ENCODE data around the gene PHACTR1. TPM values are rescaled to one million over a fixed set of nuclear protein-coding genes. Genes with fewer than 3 reads are reported as not detected.

PHACTR1 gene
- total RNA-seq, 1 experiment from 2014 or later: 4.1 TPM

- no peak for DNase-seq (ENCODE audit: low read depth)
Observed at GRCh38 chr6:12947967-12948366, 231.4 kb downstream of the PHACTR1 start.

DNA sequence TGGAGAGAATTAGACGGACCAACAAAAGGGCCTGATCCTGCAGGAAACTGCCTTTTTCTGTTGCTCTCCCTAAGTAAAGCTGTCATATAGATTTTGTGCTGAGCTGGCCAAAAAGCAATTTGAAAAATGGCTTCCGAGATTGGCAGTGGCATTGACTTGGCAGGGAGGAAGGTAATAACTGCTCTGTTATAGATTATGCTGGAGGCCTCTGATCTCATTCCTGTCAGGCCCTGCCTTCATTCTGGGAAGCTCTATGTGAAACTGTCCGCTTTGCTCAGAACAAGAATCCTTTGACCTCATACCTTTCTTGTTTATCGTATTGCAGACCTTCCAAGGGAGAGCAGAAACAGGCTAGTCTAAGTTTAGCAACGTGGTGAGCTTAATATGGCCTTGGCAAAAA, 234.4 kb downstream of the PHACTR1 start:
- DNase-seq (ENCODE audit: low read depth): no peak

GRCh38 chr6:12951415-12951814, 234.8 kb downstream of the PHACTR1 start:
- DNase-seq (ENCODE audit: low read depth): no peak

GRCh38 chr6:12952318-12952717, 235.8 kb downstream of the PHACTR1 start:
- no peak for DNase-seq (ENCODE audit: low read depth)

GRCh38 chr6:12955956-12956355, 239.4 kb downstream of the PHACTR1 start:
- no peak for DNase-seq (ENCODE audit: low read depth)

DNA sequence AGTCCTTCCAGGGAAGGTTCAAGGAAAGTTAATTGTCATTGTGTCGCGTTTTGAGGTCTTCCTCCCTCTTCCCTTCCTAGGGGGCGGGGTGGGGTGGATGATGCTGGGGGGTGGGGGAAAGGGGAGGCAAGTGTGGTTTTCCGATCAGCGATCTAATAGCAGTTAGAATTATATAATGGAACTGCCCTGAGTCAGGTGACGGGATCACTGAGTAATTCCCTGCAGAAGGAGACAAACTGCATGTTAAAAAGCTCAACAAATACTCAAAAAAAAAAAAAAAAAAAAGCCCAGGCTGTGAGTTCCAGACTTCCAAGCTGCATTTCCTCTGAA, 240.4 kb downstream of the PHACTR1 start:
- DNase-seq (ENCODE audit: low read depth): no peak

GRCh38 chr6:12957321-12958051, 240.9 kb downstream of the PHACTR1 start:
- peak; percentile 80 for DNase-seq (ENCODE audit: low read depth)

GRCh38 chr6:12958052-12958706, 241.6 kb downstream of the PHACTR1 start:
- DNase-seq (ENCODE audit: low read depth): peak; percentile 19

DNA sequence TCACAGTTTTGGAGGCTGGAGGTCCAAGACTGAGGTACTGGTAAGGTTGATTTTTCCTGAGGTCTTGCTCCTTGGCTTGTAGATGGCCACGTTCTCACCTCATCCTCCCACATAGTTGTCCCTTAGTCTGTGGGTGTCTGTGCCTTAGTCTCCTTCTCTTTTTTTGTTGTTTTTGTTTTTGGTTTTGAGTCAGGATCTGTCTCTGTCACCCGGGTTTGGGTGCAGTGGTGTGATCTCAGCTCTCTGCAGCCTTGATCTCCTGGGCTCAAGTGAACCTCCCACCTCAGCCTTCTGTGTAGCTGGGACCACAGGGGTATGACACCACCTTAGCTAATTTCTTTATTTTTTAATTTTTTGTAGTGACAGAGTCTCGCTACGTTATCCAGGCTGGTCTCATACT, 245.2 kb downstream of the PHACTR1 start:
- no peak for DNase-seq (ENCODE audit: low read depth)

DNA sequence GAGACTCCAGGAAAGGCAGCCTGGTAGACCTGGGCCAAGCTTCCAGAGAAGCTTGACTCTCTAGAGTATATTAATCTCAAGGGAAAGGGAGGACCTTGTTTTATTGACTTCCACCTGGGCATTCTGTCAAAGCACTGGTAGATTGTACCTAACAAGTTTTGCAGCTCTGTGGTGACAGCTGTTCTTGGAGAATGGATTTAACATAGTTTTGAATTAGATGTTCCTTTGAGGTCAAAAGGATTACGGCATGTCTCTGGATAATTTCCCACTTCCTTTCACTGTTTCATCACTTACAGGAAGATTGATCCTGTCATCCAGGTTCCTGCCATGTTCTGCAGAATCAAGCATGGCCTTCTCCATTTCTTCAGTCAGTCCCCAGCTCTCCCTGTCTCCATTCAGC, 246.0 kb downstream of the PHACTR1 start:
- peak; percentile 13 for DNase-seq (ENCODE audit: low read depth)

DNA sequence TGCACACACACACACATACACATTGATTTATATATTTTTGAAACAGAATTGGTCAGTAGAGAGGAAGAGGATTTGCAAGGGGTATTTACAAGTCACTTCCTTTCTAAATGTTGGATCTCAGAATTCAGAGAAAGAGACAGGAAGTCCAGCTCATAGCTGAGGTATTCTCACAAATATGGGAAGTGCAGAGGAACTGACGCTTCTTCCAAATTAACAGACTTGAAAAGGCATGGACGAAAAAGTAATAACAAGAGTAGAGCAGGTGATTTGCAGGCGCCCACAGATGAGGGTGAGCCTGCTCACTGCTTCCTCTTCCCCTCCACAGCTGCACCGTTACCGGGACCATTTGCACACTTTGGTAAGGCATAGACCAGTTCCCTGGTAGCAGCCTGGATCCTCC, 246.4 kb downstream of the PHACTR1 start:
- DNase-seq (ENCODE audit: low read depth): peak; percentile 53

- DNase-seq (ENCODE audit: low read depth): no peak
Observed at GRCh38 chr6:12963567-12963966, 247.0 kb downstream of the PHACTR1 start.

DNA sequence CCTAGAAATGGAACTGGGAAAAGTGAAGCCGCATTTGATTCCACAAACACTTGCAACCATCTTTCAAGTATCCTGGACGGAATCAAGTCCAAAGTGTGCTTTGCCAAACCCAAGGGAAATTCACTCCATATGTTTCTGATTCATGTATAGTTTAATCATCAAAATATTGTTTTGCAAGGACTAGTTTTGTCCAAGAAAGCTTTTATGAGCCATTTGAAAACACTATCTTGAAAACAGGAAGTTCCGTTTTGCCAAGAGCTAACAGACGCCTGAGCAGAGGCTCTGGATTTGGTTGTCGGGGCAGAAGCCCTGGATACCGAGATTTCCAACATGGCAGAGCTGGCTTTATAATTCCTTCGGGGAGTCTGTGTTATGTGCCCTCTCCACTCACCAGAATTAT, 251.1 kb downstream of the PHACTR1 start:
- no peak for DNase-seq (ENCODE audit: low read depth)

GRCh38 chr6:12968290-12968689, 251.7 kb downstream of the PHACTR1 start:
- no peak for DNase-seq (ENCODE audit: low read depth)

- DNase-seq (ENCODE audit: low read depth): no peak
Observed at GRCh38 chr6:12968839-12969558, 252.4 kb downstream of the PHACTR1 start.

DNA sequence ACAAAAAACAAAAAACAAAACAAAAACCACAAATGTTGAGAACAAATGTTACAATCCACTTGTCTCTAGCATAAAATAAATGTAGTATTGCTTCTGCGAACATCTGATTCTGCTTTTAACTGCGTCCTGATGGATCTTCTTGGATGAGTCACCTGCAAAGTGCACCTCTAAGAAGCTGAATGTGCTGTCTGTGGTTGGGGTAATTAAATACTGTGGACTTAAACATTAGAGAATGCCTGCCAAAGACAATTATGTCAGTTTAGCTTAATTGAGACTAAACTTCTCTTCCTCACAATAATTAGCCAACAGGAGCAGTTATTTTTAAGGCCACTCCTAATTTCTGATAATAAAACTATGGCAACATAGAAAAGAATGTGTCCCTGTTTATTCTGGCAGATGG, 253.4 kb downstream of the PHACTR1 start:
- no peak for DNase-seq (ENCODE audit: low read depth)

GRCh38 chr6:12973386-12973785, 256.8 kb downstream of the PHACTR1 start:
- DNase-seq (ENCODE audit: low read depth): no peak

DNA sequence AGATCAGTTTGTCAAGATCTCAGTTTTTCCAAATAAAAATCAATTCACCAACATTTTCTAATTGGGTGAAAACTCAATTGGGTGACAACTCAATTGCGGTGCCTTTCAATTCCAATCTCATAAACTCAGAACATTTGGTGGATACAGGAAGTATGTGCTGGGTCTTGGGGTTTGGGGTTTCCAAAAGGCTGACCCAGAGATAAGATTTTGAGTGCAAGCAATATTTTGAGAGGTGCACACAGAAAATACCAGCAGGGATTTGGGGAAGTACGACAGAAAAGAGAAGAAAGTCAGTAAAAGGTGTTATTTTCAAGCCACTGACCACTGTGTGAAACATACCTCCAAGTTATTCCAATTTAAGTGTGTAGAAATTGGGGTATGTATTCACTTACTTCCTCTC, 258.0 kb downstream of the PHACTR1 start:
- DNase-seq (ENCODE audit: low read depth): no peak

- DNase-seq (ENCODE audit: low read depth): peak; percentile 13
Observed at GRCh38 chr6:12976366-12976765, 259.8 kb downstream of the PHACTR1 start.

GRCh38 chr6:12977206-12977605, 260.6 kb downstream of the PHACTR1 start:
- no peak for DNase-seq (ENCODE audit: low read depth)

- DNase-seq (ENCODE audit: low read depth): no peak
Observed at GRCh38 chr6:12977806-12978205, 261.2 kb downstream of the PHACTR1 start.

DNA sequence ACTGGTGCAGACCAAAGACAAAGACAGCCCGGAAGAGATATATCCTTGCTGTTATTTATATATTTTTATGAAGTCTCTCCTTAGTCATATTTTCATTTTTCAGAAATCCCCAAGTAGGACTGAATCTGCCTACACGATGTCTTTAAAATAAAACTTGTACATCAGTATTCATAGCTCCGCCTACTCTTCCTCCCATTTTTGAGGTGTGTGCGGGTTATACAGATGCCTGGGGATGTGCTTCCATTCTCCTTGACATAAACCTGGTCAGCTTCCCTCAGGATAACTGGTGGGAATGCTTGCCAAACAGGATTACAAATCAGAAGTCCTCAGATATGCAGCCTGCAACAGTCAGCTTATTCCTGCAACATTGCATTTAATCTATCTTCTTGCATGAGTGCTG, 264.2 kb downstream of the PHACTR1 start:
- DNase-seq (ENCODE audit: low read depth): no peak

- DNase-seq (ENCODE audit: low read depth): no peak
Observed at GRCh38 chr6:12984776-12985175, 268.2 kb downstream of the PHACTR1 start.

Data from Daoy (cell line).